Colonic mucosa (tissue), 4 donors: ENCODE results near the gene ERCC2. TPM values are rescaled to one million over a fixed set of nuclear protein-coding genes. Genes with fewer than 3 reads are reported as not detected.

Source experiments
- DNase-seq: peaks from one replicate; pipeline ENCODE4 v3.0.0-alpha.2; 2020
- H3K27ac ChIP-seq: fragments of 200-600 bp; one replicate; pipeline ENCODE4 v1.8.0; 2021
- H3K27me3 ChIP-seq: fragments of 200-600 bp; one replicate; pipeline ENCODE4 v1.8.0; 2021
- H3K36me3 ChIP-seq: fragments of 200-600 bp; one replicate; pipeline ENCODE4 v1.8.0; 2021
- H3K4me1 ChIP-seq: fragments of 200-600 bp; one replicate; pipeline ENCODE4 v1.8.0; 2021; ENCODE audit warnings: mild to moderate bottlenecking
- H3K4me3 ChIP-seq: fragments of 200-600 bp; one replicate; pipeline ENCODE4 v1.8.0; 2021
- H3K9ac ChIP-seq, 2 donors: one replicate each; pipeline ENCODE4 v1.7.0; 2013; ENCODE audit warnings: control low read depth in 2 of 2, low read depth in 2 of 2, low read length in 2 of 2
- H3K9me3 ChIP-seq: fragments of 200-600 bp; one replicate; pipeline ENCODE4 v1.8.0; 2021
- intact Hi-C: fragments of 100-400 bp; cut with DNase I; formaldehyde crosslinking; loops from one replicate; pipeline ENCODE4 v1.14.1; 2022
- total RNA-seq, 2 donors: library from RNA; stranded (reverse); fragmentation: NEBNext Ultra II Directional in 1 of 2; extraction: Animal tissue kit (Norgen Biotek cat#: 25700) in 1 of 2; gene quantifications; one replicate each; pipeline ENCODE4 v1.2.1, GENCODE V29; 2021
- TF ChIP-seq, protein P1 (sequence below): fragments of 200-600 bp; IDR thresholded peaks from one replicate; pipeline ENCODE4 v1.8.0; 2022; ENCODE audit warnings: antibody characterized with exemption, mild to moderate bottlenecking
- donor health status: healthy.
- donor health status: DM: no; HTN: no; CAD: no.
- donor health status: DM: no; HTN: no; CAD: no.

ERCC2 gene
- total RNA-seq, 2 donors from 2014 or later, result 12.7 to 17.4 TPM

- no peaks in the 10 kb centered on the region for H3K9me3 ChIP-seq
- no peaks in the 10 kb centered on the region for H3K36me3 ChIP-seq
- H3K27me3 ChIP-seq, result peaks cover 8% of the 10 kb centered on the region
- no peak overlapping the region for H3K27ac ChIP-seq
- H3K4me3 ChIP-seq, result no peak overlapping the region
- DNase-seq, result no peak
- intact Hi-C loops, result no loop called here
- no peak overlapping the region for H3K9ac ChIP-seq
- no peaks in the 10 kb centered on the region for H3K4me1 ChIP-seq
- TF ChIP-seq, protein P1, sequence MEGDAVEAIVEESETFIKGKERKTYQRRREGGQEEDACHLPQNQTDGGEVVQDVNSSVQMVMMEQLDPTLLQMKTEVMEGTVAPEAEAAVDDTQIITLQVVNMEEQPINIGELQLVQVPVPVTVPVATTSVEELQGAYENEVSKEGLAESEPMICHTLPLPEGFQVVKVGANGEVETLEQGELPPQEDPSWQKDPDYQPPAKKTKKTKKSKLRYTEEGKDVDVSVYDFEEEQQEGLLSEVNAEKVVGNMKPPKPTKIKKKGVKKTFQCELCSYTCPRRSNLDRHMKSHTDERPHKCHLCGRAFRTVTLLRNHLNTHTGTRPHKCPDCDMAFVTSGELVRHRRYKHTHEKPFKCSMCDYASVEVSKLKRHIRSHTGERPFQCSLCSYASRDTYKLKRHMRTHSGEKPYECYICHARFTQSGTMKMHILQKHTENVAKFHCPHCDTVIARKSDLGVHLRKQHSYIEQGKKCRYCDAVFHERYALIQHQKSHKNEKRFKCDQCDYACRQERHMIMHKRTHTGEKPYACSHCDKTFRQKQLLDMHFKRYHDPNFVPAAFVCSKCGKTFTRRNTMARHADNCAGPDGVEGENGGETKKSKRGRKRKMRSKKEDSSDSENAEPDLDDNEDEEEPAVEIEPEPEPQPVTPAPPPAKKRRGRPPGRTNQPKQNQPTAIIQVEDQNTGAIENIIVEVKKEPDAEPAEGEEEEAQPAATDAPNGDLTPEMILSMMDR, result no peak
Observed at GRCh38 chr19:45349126-45349415, 21.3 kb downstream of the ERCC2 start.

DNA sequence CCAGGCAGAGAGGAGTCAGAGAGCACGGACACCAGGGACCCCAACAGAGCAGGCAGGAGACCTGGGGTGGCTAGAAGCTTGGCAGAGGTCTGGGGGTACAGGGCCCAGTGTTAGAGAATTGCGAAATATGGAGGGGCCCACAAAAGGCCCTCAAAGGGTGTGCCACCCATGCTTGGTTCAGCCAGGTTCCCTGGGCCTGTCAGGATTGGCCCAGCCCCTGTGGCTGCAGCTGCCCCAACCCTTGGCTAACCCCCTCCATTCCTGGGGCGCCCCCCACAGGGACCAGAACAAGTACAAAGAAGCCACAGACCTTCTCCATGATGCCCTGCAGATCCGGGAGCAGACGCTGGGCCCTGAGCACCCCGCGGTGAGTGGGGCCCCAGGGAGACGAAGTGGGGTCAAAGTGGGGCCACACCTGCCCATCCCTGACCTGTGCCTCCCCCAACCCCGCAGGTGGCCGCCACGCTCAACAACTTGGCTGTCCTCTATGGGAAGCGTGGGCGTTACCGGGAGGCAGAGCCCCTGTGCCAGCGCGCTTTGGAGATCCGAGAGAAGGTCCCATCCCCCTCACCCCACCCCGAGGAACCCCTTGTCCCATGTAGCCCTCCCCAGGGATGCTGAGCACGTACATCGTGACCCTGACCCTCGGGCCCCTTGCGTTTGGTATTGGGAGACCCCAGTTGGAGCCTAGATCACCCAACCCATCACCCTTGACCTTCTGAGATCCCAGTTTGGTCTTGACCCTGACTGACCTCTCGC lies 21.8 kb downstream of the ERCC2 start:
- no peaks in the 10 kb centered on the region for H3K36me3 ChIP-seq
- TF ChIP-seq, protein P1, result no peak
- intact Hi-C loops, result no loop called here
- no peaks in the 10 kb centered on the region for H3K4me1 ChIP-seq
- H3K9me3 ChIP-seq, result no peaks in the 10 kb centered on the region
- no peak overlapping the region for H3K9ac ChIP-seq
- H3K4me3 ChIP-seq, result no peak overlapping the region
- H3K27ac ChIP-seq, result no peak overlapping the region
- H3K27me3 ChIP-seq, result peaks cover 8% of the 10 kb centered on the region
- no peak for DNase-seq

DNA sequence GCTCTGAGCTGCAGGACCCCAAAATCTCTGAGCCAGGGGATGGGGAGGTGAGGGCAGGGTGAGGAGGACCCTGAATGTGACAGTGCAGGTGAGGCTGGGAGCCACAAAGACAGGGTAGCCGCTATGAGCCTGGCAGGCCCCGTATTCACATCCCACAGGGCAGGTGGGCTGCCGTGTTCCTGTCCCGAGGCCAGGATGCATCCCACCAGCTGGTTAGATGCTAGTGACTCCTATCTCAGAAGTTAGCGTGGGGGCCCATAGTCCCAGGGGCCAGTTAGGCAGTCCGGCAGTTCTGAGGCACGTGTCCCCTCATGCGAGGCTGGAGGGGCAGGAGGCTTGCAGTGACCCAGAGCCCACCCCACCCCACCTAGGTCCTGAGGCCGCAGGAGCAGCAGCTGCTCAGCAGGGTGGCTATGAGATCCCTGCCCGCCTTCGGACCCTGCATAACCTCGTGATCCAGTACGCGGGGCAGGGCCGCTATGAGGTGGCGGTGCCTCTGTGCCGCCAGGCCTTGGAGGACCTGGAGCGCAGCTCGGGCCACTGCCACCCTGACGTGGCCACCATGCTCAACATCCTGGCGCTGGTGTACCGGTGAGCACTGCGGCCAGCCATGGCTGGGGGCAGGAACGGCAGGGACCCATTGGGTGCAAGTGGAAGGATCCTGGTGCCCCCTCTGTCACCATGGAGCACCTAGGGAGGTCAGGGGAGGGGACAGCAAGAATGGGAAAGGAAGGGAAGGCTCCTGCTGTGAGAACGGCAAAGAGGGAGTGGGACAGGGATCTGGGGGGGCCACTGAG lies 22.6 kb downstream of the ERCC2 start:
- no peak overlapping the region for H3K9ac ChIP-seq
- H3K9me3 ChIP-seq, result no peaks in the 10 kb centered on the region
- no peak overlapping the region for H3K4me3 ChIP-seq
- DNase-seq, result no peak
- peaks cover 8% of the 10 kb centered on the region for H3K27me3 ChIP-seq
- TF ChIP-seq, protein P1, result no peak
- H3K36me3 ChIP-seq, result no peaks in the 10 kb centered on the region
- intact Hi-C loops, result no loop called here
- H3K4me1 ChIP-seq, result no peaks in the 10 kb centered on the region
- no peak overlapping the region for H3K27ac ChIP-seq

GRCh38 chr19:45346449-45346848 lies 23.9 kb downstream of the ERCC2 start:
- Histone ChIP-seq H3K9ac (no peak overlapping the region), H3K9me3 (no peaks in the 10 kb centered on the region), H3K36me3 (no peaks in the 10 kb centered on the region), H3K27ac (no peak overlapping the region), H3K4me3 (no peak overlapping the region), H3K27me3 (peaks cover 8% of the 10 kb centered on the region), H3K4me1 (no peaks in the 10 kb centered on the region)
- TF ChIP-seq, protein P1, result no peak
- intact Hi-C loops, result no loop called here
- DNase-seq, result no peak

GRCh38 chr19:45345506-45345860 lies 24.9 kb downstream of the ERCC2 start:
- intact Hi-C loops, result no loop called here
- TF ChIP-seq, protein P1, result no peak
- Histone ChIP-seq H3K27ac (no peak overlapping the region), H3K4me3 (no peak overlapping the region), H3K36me3 (no peaks in the 10 kb centered on the region), H3K9me3 (no peaks in the 10 kb centered on the region), H3K27me3 (peaks cover 8% of the 10 kb centered on the region), H3K4me1 (no peaks in the 10 kb centered on the region), H3K9ac (no peak overlapping the region)
- DNase-seq, result no peak
